H4 (cell line): Measurements from ENCODE around the gene STIMATE. TPM values are rescaled to one million over a fixed set of nuclear protein-coding genes. Genes with fewer than 3 reads are reported as not detected.

Experiments
- DNase-seq: peaks from one replicate; pipeline ENCODE4 v3.0.0-alpha.2; 2015; ENCODE audit warnings: low spot score
- total RNA-seq: library from RNA; depleted of rRNA; stranded (reverse); fragments of >200 nt; shearing (Covaris generic); gene quantifications from 2 replicates; pipeline ENCODE4 v1.2.3, GENCODE V29; 2014

Gene STIMATE
- total RNA-seq, 1 experiment from 2014 or later = 5.0 TPM

DNA sequence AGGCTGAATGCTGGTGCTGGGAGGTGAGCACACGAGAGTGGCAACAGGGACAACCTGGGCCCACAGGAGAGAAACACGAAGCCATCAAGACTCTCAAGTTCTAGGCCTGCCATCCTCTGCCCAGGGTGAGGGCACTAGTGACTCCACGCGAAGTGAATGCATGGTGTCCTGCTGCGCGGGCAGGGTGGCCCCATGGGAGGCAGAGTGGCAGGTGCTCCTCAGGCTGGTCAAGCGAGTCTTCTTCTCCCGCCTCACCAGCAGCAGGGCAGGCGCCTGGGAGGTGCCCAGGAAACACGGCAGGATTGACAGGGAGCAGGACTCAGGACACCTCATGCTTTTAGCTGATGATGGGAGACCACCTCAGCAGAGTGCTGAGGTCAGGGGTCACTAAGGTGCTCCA is 26.9 kb downstream of the STIMATE start:
- no peak for DNase-seq

DNA sequence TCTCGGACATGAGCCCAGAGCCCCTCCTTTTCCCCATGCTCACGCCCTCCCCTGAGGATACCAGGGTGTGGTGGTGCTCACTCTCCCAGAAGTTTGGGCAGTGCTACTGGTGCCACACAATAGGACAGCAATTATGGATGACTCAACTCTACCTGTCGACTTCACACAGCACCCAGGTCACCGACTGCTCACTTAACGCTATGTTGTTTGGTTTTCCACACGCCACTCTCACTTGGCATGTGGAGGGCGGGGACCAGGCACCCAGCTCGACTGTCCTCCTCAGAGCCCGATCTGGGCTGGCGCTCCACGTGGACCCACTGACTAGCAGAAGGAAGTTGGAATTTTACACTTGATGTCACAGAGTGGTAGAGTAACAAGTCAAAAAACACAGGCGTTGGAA is 30.9 kb downstream of the STIMATE start:
- DNase-seq = no peak

DNA sequence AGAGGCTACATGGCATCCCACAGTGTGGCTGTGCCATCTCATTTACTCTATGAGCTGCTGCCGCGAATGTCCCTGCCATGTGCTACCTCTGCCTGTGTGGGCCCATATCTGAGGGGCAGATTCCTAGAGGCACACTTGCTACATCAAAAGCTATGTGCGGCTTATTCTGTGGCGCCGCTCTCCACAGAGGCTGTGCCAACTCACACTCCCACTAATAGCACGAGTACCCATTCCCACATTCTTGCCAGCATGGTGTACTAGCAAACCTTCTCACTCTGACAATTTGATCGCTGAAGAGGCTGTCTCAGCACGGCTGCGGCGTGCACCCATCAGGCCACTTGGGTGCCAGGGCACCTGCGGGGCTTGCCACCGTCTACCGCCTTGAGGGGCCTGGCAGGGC is 31.4 kb downstream of the STIMATE start:
- no peak for DNase-seq

DNA sequence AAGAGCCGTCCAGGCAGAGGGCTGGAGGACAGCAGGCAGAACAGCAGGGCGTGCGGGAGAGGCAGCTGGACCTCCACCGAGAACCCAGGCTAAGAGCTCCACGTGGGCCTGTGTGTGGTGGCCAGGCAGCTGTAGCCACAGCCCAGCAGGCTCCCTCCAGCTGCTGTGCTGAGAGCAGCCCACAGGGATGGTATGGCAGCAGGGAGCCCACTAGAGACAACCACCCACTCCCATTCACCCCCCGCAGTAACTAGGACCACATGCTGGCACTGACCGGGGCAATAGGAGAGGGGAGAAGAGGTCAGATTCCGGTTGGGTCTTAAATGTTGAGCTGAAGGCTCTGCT is 37.0 kb downstream of the STIMATE start:
- no peak for DNase-seq

DNA sequence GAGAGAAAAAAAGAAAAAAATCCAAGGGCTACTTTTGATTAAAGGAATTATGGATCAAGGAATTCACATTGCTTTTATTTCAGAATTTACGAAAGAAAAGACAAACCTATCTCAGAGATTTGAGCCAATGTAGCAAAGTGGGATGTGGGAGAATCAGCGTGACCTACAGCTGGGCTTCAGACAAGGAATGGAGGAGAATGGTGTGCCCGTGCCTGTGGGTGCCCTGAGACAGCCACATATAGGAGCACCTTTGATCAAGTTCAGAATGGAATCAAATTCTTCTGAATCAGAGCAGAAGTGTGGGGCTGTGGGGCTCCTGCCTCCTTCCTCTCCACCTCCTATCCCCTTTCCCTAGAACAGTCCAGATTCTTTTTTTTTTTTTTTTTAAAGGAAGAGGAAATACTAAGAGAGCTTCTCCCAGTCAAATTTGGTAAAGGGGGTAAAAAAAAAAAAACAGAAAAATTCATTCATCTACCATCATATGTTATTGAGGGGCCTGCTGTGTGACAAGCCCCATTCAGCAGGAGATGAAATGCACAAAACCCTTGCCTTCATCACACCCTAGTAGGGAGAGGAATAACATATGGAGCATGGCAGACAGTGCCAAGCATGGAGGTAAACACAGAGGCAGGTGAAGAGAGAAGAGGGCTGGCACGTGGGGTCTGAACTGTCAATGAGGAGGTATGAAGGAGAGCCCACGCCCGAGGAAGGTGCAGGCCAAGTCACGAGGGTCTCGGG is 37.5 kb downstream of the STIMATE start:
- DNase-seq = no peak

DNA sequence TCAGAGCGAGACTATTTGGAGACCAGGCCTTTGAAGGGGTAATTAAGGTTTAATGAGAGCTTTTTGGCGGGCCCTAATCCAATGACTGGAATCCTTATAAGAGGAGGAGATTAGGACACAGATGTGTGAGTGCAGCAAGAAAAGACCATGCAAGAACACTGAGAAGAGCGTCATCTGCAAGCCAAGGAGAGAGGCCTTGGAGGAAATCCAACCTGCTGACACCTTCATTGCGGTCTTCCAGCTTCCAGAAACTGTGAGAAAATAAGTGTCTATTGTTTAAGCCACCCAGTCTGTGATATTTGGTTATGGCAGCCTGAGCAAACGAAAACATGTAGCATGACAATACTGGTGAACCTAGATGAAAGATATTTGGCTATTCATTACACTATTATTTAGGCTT is 39.5 kb downstream of the STIMATE start:
- DNase-seq = no peak

DNA sequence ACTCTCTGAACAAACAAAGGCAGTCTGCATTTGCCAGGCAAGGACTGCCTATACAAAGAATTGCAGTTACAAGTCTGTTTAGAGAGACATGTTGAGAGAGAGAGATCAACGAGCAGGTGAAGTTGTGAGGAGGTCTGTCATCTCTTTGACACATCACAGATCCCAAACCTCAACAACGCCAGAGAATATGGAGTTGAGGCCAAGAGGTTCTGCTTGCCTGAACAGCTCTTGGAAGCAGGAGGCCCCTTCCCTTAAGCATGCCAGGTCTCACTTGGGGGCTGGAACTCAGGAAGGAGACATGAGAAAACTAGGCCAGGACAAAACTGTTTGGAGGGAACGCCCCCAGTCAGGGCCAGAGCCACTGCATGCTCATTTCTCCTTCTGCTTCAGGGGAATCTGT is 40.2 kb downstream of the STIMATE start:
- no peak for DNase-seq

DNA sequence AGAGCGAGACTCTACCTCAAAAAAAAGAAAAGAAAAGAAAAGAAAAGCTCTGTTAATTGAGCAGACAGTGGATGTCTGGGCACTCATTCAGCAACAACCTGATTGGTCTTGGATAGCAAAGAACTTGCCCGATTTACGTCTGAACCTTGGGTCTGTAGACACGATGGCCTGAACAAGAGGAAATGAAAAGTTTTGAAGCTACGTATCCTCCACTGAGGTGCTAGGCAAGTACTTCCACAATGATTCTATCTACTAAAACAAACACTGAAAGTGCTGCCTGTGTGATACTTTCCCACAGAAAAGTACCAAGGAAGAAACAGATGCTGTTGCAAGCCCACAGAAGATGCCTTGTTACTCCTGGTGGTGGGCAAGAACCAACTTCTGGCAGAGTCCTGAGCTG is 40.7 kb downstream of the STIMATE start:
- DNase-seq = no peak

DNA sequence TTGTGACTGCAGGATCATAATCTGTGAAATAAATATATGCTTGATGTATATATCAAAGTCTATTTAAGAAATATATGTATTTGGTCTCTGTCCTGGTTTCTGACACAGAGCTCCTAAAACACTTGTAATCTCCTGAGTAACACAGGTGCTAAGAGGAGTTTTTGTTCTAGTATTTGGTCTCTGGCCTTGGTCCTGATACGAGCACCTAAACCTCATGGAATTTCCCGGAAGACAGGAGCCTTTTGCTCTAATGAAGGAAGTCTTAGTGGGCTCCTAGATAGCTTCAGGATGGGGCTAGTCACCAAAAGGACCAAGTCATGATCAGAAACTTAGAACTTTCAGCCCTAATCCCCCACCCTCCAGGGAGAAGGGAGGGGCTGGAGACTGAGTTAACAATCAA is 43.3 kb downstream of the STIMATE start:
- DNase-seq = no peak

DNA sequence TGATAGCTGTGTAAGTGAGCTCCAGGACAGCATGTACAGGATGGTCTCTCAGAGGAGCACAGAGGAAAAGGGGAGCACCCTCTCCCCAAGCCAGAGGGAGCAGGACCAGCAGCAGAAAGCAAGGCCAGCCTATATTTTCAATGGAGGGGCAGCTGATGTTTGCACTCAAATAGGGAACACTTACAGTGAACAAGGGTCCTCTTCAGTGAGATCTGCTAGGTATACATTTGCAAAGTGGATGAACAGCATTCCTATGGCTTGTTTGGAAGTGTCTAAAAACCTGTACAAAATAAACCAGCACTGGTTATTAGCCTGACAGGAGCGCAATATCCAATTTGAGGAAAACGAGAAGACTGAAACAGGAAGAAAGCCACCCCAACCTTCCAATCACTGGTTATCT is 44.9 kb downstream of the STIMATE start:
- no peak for DNase-seq

DNA sequence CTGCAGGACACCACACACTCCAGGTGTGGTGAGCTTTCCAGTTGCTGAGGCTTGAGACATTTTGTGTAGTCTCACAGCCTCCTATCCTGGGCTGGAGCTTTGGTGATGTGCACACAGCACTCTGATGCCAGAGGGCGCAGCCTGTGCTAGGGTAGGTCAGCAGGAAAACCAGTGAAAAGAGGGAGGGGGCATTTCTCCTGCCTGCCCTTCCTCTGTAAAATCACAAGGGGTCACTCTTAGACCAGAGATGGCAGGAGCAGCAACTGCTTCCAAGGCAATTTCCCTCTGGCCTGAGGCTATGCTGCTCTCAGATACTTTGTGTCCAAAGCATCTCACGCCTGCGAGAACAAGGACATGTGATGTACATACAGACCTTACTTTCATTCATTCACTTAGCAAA is 46.0 kb downstream of the STIMATE start:
- DNase-seq = peak; percentile 19

DNA sequence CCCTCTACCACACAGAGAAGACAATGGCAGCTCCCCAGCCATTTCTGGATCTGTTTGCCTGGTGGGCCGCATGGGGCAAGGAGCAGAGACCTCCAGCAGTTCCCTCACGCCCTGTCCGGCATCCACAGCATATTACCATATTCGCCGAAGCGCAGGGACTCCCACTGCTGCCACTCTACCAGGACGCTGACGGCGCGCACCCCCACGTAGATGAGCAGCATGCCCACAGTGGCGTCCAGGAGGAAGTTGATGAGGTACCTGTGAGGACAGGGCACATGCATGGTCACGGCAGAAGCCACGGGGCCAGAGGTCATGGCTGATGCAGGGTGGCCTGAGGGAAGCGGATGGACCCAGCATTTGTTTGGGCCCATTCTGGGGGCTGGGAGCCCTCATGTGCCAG is 47.7 kb downstream of the STIMATE start:
- no peak for DNase-seq

DNA sequence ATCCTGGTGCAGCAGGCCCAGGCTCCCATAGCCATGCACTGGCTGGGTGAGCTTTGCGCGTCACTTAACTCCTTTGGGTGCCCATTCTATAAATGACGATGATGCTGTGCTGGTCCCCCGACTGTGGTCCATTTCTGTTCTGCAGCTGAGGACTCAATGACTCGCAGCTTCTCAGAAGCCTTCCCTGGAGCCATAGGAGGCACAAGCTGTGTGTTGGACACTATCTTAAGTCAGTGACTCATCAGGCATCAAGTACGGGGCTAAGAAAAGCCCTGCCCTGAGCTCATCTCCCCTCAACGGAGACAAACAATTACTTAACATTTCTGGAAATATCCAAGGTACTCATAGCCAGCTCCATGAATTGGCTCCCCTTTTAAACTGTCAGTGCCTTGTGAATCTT is 48.7 kb downstream of the STIMATE start:
- DNase-seq = no peak

DNA sequence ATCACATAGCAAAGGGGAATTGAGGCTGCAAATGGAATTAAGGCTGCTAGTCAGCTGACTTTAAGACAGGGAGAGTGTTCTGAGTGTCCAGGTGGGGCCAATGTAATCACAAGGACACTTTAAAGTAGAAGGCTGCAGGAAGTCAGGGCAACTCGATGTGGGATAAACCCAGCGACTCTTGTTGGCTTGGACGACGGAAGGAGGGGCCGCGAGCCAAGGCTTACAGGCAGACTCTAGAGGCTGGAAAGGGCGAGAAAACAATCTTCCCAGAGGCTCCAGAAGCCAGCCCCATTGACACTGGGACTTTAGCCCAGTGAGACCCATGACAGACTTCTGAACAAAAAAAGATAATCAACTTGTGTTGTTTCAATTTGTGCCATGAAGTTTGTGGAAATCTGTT is 49.6 kb downstream of the STIMATE start:
- DNase-seq = no peak

DNA sequence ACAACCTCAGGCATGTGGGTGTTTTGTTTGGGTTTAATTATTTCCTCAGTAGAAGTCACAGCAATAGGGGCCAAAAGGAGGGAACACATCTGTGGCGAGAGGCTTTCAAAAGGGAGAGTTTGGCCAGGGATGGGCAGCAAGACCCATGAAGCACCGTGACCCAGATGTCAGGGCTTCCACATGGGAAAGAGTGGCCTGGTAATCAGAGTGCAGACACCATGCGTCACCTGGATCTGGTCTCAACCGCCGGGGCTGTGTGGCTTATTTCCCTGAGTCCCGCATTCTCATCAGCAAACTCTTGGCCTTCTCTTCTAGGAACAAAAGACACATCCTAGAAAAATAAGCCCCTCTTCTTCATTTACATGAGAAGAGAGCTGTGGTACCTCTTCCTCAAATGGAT is 50.1 kb downstream of the STIMATE start:
- DNase-seq = no peak

DNA sequence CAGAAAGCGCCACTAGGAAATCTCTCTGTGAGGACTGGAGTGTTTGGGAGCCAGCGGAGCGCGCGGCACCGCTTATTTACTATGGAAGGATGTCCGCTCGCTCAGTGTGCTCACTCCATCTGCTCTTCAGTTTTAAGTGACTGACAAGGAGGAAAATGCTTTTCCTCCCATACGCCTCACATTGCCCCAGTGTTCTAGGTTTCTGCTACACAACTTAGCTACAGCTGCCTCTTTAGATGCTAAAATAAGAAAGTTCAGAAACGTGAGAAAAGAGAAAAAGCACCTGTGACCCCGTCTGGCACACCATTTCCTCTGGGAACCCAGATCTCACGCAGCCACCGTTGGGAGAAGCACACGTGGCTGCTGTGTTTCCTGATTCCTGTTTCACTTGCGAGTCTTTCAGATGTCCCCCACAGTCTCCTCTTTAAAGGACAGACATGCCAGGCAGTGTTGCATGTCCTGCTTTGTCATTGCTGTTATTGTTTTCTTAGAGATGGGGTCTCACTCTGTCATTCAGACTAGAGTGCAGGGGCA is 50.8 kb downstream of the STIMATE start:
- DNase-seq = no peak

DNA sequence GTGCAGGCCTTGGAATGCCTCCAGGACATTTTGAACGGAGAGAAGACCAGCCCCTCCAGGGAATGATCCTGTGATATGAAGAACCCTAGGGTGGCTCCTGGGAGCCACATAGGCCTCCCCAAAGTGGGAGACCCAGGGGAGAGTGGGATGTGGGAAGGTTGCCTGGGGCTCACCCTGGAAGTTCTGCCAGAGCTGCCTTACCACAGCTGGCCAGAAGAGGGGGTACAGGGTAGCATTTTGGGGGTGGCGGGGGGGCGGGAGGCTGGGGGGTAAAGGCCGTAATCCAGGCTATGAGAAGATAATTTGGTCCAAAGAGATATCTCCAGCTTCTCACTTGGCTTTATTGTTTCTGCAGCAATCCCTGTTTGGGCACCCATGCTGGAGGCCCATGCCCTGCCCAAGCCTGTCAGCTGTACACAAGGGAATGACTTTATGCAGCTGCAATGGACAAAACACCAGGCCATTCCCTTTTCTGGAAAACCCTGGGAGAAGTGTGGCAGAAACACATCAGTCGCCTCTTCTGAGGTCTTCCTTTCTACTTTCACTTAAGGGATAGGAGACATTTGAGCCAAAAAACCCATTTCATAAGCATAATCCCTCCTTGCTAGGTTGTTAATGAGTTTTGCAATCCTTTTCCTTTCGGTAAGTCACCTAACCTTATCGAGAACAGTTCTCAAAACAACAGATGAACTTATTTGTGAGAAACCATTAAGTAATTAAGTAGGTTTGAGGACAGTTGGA is 51.5 kb downstream of the STIMATE start:
- DNase-seq = no peak

DNA sequence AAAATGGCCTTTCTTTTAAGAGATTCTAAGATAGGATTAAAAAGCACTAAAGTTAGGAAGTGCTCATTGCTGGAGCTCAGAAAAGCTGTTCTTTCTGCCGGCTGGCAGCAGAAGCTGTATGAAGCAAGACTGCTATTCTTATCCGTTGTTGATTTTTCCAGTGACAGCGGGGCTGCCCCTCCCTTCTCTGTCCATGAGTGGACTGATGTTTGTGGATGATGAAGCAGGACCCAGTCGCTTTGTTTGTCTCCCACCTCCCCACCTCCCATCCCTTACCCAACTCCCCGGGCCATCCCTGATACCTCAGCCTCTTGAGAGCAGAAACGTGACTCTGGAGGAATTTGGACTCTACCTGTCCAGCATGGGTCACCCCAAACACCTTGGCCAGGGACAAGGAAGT is 52.2 kb downstream of the STIMATE start:
- DNase-seq = no peak

DNA sequence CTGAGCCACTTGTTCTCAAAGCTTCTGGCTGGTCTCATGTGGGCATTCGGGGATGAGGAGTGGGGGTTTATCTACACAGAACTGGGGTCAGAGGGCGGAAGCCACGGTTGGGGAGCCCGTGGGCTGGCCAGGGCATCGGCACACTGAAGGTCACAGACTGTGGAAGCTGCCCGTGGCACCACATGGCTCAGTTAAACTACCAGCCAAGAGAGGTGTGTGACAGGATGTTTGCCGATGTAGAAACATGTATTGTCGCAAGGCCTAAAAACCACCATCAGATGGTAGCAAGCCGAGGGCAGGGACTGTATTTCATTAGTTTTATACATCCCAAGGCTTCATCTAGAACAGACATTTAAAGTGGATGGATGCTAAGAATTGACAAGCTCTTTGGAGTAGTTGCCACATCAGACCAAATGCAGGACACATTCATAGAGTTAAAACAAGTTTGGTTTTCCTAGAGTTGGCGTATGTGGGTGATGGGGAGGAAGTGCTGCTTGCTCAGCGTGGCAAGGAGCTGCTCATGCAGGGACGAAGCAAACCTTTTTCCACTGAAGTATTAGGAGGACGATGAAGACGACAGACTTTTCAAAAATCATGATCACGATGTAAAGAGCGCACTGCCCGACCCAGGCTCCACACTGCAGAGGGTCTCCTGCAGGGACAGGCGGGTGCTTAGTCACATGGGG is 52.9 kb downstream of the STIMATE start:
- no peak for DNase-seq

DNA sequence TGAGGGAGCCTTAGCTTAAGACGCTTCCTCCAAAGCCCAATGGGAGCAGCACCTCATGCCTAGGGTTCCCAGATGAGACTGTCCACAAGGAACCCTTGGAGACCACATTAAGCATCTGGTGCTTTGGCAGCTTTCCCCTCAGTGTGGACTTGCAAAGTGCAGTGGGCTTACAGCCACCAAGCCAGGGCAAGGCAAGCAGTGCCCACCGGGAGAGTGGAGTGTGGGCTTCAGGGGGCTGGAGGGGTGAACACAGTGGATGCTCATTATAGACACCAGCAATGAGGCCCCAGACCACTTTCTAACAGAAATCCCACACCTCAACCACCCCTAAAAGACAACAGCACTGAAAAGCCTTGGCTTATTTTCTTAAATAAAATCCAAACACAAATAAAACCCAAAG is 53.5 kb downstream of the STIMATE start:
- no peak for DNase-seq

DNA sequence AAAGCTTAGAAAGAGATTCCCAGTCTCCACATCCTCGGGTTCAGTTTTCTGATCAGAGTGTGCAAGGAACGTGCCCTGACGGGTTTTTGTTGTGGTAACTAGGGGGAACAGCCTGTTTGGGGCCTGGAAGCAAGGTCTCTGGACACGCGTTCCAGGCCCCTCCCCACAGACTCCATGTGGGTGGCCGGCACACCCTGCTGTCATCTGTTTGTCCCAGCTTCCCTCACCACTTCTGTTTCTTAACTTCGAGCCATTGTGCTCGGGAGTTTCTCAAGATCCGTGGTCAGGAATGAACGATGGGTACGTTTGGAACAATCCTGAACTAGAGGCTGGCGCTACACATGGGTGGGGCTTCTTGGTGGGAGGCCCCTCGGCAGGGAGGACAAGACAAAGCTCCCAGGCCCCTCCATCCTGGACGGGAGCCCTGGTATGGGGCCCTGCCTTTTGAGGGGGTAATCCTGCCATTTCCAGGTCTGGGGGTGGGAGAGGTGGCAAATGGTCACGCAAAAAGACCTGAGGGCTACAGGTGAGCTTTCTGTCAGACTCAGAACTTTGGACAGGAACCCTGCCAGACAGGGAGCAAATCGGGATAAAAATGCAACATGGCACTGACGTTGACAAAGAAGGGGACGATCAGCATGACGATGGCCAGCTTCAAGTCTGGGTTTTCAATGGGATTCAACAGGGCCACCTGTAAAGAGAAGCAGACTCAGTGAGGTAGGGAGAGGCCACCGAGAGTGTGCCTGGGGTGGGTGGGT is 54.1 kb downstream of the STIMATE start:
- DNase-seq = no peak

DNA sequence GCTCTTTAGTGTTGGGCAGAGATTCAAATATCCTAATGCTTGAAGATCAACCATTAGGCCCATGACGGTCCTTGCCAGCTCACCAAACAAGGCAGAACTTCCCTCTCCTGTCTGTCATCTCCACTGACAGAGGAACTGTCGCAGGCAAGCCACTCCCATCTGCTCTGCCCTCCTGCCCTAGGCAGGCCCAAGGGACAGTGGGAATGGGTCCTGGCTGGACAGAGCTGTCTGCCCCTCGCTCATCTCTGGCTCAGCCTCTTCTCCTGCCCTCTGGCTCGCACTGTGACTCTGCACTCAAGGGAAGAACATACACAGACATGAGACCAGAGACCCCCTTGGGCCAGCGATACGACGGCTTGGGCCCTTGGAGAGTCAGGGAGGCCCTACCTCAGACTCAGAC is 54.9 kb downstream of the STIMATE start:
- DNase-seq = no peak
